Natural killer cell treated with Interleukin-12 subunit alpha and Interleukin-12 subunit beta and Interleukin-15 and Interleukin-18, amount 100 ng/mL, for 72 hours (primary cell): ENCODE measurements around the gene KMT2E. TPM values are rescaled to one million over a fixed set of nuclear protein-coding genes. Genes with fewer than 3 reads are reported as not detected.

Experiments
- ATAC-seq, 2 donors: fragments of 150-1000 bp; cut with Tn5 transposase in 1 of 2; sonication (Bioruptor Pico), chemical (Tn5 transposase) in 1 of 2; 2 replicates each; pipeline ENCODE4 v1.10.0; 2021
- DNase-seq: peaks from one replicate; pipeline ENCODE4 v3.0.0; 2022; ENCODE audit warnings: low spot score
- H3K27ac Mint-ChIP-seq, 2 donors: 1 replicate in 1 of 2; 2 replicates in 1 of 2; pipeline ENCODE4 v1.8.0; 2022; ENCODE audit warnings: mixed read lengths in 2 of 2, mild to moderate bottlenecking in 1 of 2, moderate library complexity in 1 of 2
- H3K27me3 Mint-ChIP-seq, 2 donors: 1 replicate in 1 of 2; 2 replicates in 1 of 2; pipeline ENCODE4 v1.8.0; 2022; ENCODE audit warnings: mixed read lengths in 2 of 2
- H3K36me3 Mint-ChIP-seq: one replicate; pipeline ENCODE4 v1.8.0; 2022; ENCODE audit warnings: mixed read lengths
- H3K4me1 Mint-ChIP-seq, 2 donors: 1 replicate in 1 of 2; 2 replicates in 1 of 2; pipeline ENCODE4 v1.8.0; 2022; ENCODE audit warnings: low read depth in 2 of 2, mixed read lengths in 2 of 2, mild to moderate bottlenecking in 1 of 2
- H3K4me3 Mint-ChIP-seq: one replicate; pipeline ENCODE4 v1.8.0; 2022; ENCODE audit warnings: mixed read lengths
- H3K9me3 Mint-ChIP-seq: 2 replicates; pipeline ENCODE4 v1.8.0; 2022; ENCODE audit warnings: mixed read lengths
- total RNA-seq, 2 donors: library from RNA; stranded (reverse); gene quantifications; one replicate each; pipeline ENCODE4 v1.2.3, GENCODE V29; 2022

The KMT2E gene
- total RNA-seq, 2 donors from 2014 or later = 152 to 172 TPM

GRCh38 chr7:105106473-105106872, 92.5 kb downstream of the KMT2E start:
- H3K36me3 Mint-ChIP-seq = peaks cover 31% of the 10 kb centered on the region

GRCh38 chr7:105107458-105107857, 93.5 kb downstream of the KMT2E start:
- Mint-ChIP-seq H3K27me3 (no peaks in the 10 kb centered on the region), H3K9me3 (no peaks in the 10 kb centered on the region), H3K4me3 (no peak overlapping the region), H3K27ac (peak overlapping the region in 1 of 2 donors; percentile 39), H3K36me3 (peaks cover 40% of the 10 kb centered on the region), H3K4me1 (peaks cover 15 to 17% of the 10 kb centered on the region in 2 donors)
- no peak for ATAC-seq
- no peak for DNase-seq

More at GRCh38 chr7:105106473-105106872, 92.5 kb downstream of the KMT2E start:
- DNase-seq = no peak
- no peaks in the 10 kb centered on the region for H3K9me3 Mint-ChIP-seq
- peak overlapping the region; percentile 51 to 85 for H3K27ac Mint-ChIP-seq
- H3K27me3 Mint-ChIP-seq = no peaks in the 10 kb centered on the region
- H3K4me3 Mint-ChIP-seq = no peak overlapping the region
- no peak for ATAC-seq
- peaks cover 8 to 12% of the 10 kb centered on the region in 2 donors for H3K4me1 Mint-ChIP-seq

GRCh38 chr7:105112440-105113418, 98.7 kb downstream of the KMT2E start:
- peaks cover 9 to 12% of the 10 kb centered on the region in 2 donors for H3K4me1 Mint-ChIP-seq
- no peaks in the 10 kb centered on the region for H3K9me3 Mint-ChIP-seq
- no peaks in the 10 kb centered on the region for H3K27me3 Mint-ChIP-seq
- DNase-seq = no peak
- ATAC-seq = peak in 1 of 2 donors; percentile 53
- no peak overlapping the region for H3K4me3 Mint-ChIP-seq
- H3K27ac Mint-ChIP-seq = peak overlapping the region; percentile 31 to 54
- H3K36me3 Mint-ChIP-seq = peaks cover 40% of the 10 kb centered on the region

GRCh38 chr7:105118612-105119600, 104.9 kb downstream of the KMT2E start:
- Mint-ChIP-seq H3K9me3 (no peaks in the 10 kb centered on the region), H3K27me3 (no peaks in the 10 kb centered on the region), H3K36me3 (peaks cover 10% of the 10 kb centered on the region), H3K4me1 (peaks cover 13 to 15% of the 10 kb centered on the region in 2 donors), H3K4me3 (no peak overlapping the region), H3K27ac (peak overlapping the region in 1 of 2 donors; percentile 45)
- no peak for DNase-seq
- peak in 1 of 2 donors; percentile 44 for ATAC-seq

GRCh38 chr7:105122619-105123018, 108.6 kb downstream of the KMT2E start:
- H3K9me3 Mint-ChIP-seq = no peaks in the 10 kb centered on the region
- H3K4me1 Mint-ChIP-seq = peaks cover 15 to 24% of the 10 kb centered on the region in 2 donors
- no peak for ATAC-seq
- DNase-seq = no peak
- H3K27me3 Mint-ChIP-seq = no peaks in the 10 kb centered on the region
- no peaks in the 10 kb centered on the region for H3K36me3 Mint-ChIP-seq
- no peak overlapping the region for H3K27ac Mint-ChIP-seq
- no peak overlapping the region for H3K4me3 Mint-ChIP-seq

- Mint-ChIP-seq H3K27me3 (no peaks in the 10 kb centered on the region), H3K36me3 (peaks cover 4% of the 10 kb centered on the region), H3K4me3 (no peak overlapping the region), H3K27ac (peak overlapping the region in 1 of 2 donors; percentile 53), H3K9me3 (no peaks in the 10 kb centered on the region), H3K4me1 (peaks cover 10 to 29% of the 10 kb centered on the region in 2 donors)
- DNase-seq (no peak), ATAC-seq (no peak)
Measured at GRCh38 chr7:105125745-105126144, 111.7 kb downstream of the KMT2E start.

- H3K27me3 Mint-ChIP-seq = no peaks in the 10 kb centered on the region
- ATAC-seq (no peak), DNase-seq (no peak)
- no peak overlapping the region for H3K4me3 Mint-ChIP-seq
- H3K36me3 Mint-ChIP-seq = peaks cover 4% of the 10 kb centered on the region
- peaks cover 10 to 29% of the 10 kb centered on the region in 2 donors for H3K4me1 Mint-ChIP-seq
- peak overlapping the region in 1 of 2 donors; percentile 53 for H3K27ac Mint-ChIP-seq
- no peaks in the 10 kb centered on the region for H3K9me3 Mint-ChIP-seq
Measured at GRCh38 chr7:105126436-105126975, 112.5 kb downstream of the KMT2E start.

GRCh38 chr7:105127179-105127578, 113.2 kb downstream of the KMT2E start:
- DNase-seq = no peak
- no peak overlapping the region for H3K27ac Mint-ChIP-seq
- no peak for ATAC-seq
- no peak overlapping the region for H3K4me3 Mint-ChIP-seq
- peaks cover 4% of the 10 kb centered on the region for H3K36me3 Mint-ChIP-seq
- no peaks in the 10 kb centered on the region for H3K27me3 Mint-ChIP-seq
- H3K9me3 Mint-ChIP-seq = no peaks in the 10 kb centered on the region
- H3K4me1 Mint-ChIP-seq = peaks cover 16 to 31% of the 10 kb centered on the region in 2 donors

- Mint-ChIP-seq H3K27ac (no peak overlapping the region), H3K4me1 (peaks cover 23 to 36% of the 10 kb centered on the region in 2 donors), H3K27me3 (no peaks in the 10 kb centered on the region), H3K4me3 (no peak overlapping the region), H3K9me3 (no peaks in the 10 kb centered on the region), H3K36me3 (peaks cover 8% of the 10 kb centered on the region)
- DNase-seq = no peak
- no peak for ATAC-seq
Measured at GRCh38 chr7:105130048-105130447, 116.0 kb downstream of the KMT2E start.

GRCh38 chr7:105130580-105130979, 116.6 kb downstream of the KMT2E start:
- Mint-ChIP-seq H3K36me3 (peaks cover 8% of the 10 kb centered on the region), H3K4me3 (no peak overlapping the region), H3K9me3 (no peaks in the 10 kb centered on the region), H3K4me1 (peaks cover 23 to 35% of the 10 kb centered on the region in 2 donors), H3K27me3 (no peaks in the 10 kb centered on the region), H3K27ac (peak overlapping the region in 1 of 2 donors; percentile 76)
- DNase-seq (no peak), ATAC-seq (no peak)

- no peaks in the 10 kb centered on the region for H3K27me3 Mint-ChIP-seq
- peak; percentile 60 to 78 for ATAC-seq
- DNase-seq = no peak
- H3K4me1 Mint-ChIP-seq = peaks cover 23 to 30% of the 10 kb centered on the region in 2 donors
- H3K9me3 Mint-ChIP-seq = no peaks in the 10 kb centered on the region
- H3K36me3 Mint-ChIP-seq = peaks cover 8% of the 10 kb centered on the region
- peak overlapping the region; percentile 69 to 76 for H3K27ac Mint-ChIP-seq
- H3K4me3 Mint-ChIP-seq = peak overlapping the region; percentile 38
Measured at GRCh38 chr7:105131033-105131656, 117.1 kb downstream of the KMT2E start.

- peaks cover 12% of the 10 kb centered on the region for H3K36me3 Mint-ChIP-seq
- ATAC-seq (no peak), DNase-seq (no peak)
- no peaks in the 10 kb centered on the region for H3K9me3 Mint-ChIP-seq
- H3K27ac Mint-ChIP-seq = peak overlapping the region; percentile 69 to 76
- H3K4me3 Mint-ChIP-seq = no peak overlapping the region
- H3K4me1 Mint-ChIP-seq = peaks cover 31 to 32% of the 10 kb centered on the region in 2 donors
- H3K27me3 Mint-ChIP-seq = no peaks in the 10 kb centered on the region
Measured at GRCh38 chr7:105131890-105132289, 117.9 kb downstream of the KMT2E start.

GRCh38 chr7:105132335-105132734, 118.3 kb downstream of the KMT2E start:
- DNase-seq = no peak
- no peaks in the 10 kb centered on the region for H3K9me3 Mint-ChIP-seq
- H3K36me3 Mint-ChIP-seq = peaks cover 13% of the 10 kb centered on the region
- H3K27me3 Mint-ChIP-seq = no peaks in the 10 kb centered on the region
- no peak overlapping the region for H3K27ac Mint-ChIP-seq
- ATAC-seq = peak in 1 of 2 donors; percentile 7
- H3K4me1 Mint-ChIP-seq = peaks cover 33 to 34% of the 10 kb centered on the region in 2 donors
- H3K4me3 Mint-ChIP-seq = no peak overlapping the region
